GM21737 (cell line): Measurements from ENCODE around the gene RASGRF1.
A peak's percentile ranks its signal among the peaks of the same experiment; 100 is the strongest.

Experiments
- ATAC-seq: cut with Tn5 transposase; IDR thresholded peaks from one replicate; pipeline ENCODE4 v1.9.1; 2021; ENCODE audit warnings: mild to moderate bottlenecking, moderate library complexity; ENCODE audit not compliant: unreplicated experiment

RASGRF1 gene

GRCh38 chr15:78989701-78990240 is 100.8 kb downstream of the RASGRF1 start:
- no peak for ATAC-seq

DNA sequence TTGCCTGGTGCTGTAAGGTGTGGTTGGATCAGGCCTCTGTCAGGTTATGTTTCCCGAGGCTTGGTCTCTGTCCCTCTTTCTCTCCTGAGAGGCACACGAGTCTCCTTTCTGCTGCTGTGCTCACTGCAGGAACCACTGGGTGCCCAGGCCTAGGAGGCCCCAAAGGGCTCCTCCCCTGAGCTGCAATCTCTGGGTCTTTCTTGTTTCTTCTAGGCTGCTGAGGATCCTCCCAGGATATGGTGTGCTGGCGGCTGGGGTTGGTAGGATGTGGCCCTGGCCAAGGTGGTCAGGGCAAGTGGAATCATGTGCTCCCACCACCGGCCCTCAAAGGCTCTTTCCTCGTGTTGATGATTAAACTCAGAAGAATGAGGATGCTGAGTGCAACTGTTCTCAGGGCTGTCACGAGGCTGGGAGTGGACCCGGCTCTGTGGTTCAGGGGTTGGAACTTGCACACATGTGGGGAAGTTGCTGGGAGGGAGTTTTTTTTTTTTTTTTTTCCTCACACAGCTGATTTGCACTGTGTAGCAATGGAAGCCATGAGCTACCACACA is 102.1 kb downstream of the RASGRF1 start:
- ATAC-seq: peak; percentile 58

DNA sequence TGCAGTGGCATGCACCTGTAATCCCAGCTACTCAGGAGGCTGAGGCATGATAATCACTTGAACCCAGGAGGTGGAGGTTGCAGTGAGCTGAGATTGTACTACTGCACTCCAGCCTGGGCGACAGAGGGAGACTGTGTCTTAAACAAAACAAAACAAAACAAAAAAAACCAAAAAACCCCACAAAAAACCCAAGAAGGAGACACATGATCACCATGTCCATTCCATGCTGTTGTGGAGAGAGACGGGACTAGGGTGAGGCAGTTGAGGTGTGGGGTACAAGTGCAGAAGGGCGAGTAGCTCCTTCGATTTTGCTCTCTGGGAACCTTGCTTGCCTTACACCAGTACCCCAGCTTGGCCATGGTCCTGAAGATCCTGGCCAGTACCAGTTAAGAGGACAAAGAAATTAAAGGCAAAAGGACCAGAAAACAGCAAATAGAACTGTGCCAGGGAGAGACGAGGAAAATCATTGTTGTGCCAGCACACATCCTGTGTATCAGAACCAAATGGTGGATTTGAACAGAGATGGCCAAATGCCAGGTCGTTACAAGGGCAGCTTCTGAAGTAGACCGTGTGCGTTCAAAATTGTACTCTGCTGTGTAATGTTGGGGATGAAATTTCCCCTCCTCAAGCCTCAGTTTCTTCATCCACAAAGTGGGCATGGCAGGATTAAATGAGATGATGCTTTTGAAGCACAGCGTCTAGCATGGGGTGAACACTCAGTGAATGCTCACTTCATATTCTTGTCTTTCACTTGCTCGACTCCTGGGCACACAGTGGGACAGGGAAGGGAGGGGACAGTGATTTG is 102.8 kb downstream of the RASGRF1 start:
- ATAC-seq: no peak

- ATAC-seq: no peak
These were observed 104.6 kb downstream of the RASGRF1 start for GRCh38 chr15:78985859-78986475.

GRCh38 chr15:78984041-78984440 is 106.5 kb downstream of the RASGRF1 start:
- ATAC-seq: no peak

DNA sequence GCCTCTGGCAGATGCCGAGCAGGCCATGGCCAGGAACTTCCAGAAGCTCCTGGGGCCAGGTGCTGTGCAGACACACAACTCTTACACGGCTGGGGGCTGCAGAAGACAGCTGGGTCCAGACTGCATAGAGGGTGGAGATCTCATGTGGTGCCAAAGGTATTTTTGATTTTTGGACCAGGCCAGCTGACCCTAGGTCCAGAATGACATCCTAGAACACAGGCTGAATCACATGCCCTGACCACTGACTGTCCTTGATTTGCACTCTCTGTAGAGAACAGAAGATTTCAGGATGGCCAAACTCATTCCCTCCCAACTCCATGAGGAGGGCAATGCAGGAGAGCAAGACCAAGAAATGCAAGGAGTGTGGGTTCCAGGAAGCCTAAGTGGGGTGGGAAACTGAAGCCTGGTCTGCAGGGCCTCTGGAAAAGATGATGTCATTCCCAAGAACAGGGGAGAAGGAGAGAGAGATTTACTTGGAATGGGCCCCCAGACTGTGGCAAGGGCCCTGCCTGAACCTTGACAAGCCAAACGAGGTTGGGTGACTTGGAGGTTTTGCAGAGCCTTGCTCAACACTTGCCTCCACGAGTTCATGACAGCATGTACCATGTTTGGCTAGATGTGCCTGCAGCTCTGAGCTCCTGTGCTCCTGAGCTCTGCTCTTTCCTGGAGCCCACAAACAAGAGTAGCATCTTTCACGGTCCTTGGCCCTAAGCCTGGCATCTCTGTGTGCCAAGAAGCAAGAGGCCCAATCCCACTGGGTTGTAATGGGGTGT is 107.2 kb downstream of the RASGRF1 start:
- no peak for ATAC-seq

GRCh38 chr15:78982736-78983135 is 107.8 kb downstream of the RASGRF1 start:
- ATAC-seq: no peak

DNA sequence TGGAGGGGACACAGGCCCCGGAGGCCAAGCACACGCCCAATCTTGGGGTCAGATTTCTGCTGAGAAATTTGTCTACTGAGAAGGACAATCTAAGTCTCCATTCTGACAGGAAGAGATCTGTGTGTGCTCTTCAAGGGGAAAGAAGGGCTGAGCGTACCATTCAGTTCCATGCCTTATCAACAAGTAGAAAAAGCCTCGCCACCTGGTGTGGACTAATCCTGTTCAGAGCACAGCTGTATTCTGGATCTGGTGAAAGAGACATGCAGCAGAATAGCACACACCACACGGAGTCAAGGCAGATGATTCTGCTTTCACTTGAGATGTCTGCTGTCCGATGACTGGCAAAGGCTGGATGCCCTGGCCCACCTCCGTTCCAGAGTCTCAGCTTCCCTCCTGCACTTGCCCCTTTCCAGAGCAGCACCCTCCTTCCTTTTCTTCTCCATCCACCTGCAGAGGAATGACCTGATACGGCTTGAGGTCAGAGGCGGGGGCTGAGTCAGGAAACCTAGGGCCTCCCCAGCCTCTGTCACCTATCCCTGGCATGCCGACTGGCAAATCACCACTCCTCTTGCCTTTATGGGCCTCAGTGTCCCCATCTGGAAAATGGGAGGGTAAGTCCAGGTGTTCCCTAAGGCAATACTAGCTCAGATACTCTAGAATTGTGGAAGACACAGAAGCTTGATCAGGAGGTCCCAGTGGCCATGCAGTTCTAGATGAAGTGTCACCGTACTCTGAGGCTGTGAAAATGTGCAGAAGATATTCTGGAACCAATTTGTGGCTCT is 108.9 kb downstream of the RASGRF1 start:
- ATAC-seq: no peak

- ATAC-seq: no peak
These were observed 110.9 kb downstream of the RASGRF1 start for GRCh38 chr15:78979456-78980320.

- no peak for ATAC-seq
These were observed 111.9 kb downstream of the RASGRF1 start for GRCh38 chr15:78978601-78979179.

DNA sequence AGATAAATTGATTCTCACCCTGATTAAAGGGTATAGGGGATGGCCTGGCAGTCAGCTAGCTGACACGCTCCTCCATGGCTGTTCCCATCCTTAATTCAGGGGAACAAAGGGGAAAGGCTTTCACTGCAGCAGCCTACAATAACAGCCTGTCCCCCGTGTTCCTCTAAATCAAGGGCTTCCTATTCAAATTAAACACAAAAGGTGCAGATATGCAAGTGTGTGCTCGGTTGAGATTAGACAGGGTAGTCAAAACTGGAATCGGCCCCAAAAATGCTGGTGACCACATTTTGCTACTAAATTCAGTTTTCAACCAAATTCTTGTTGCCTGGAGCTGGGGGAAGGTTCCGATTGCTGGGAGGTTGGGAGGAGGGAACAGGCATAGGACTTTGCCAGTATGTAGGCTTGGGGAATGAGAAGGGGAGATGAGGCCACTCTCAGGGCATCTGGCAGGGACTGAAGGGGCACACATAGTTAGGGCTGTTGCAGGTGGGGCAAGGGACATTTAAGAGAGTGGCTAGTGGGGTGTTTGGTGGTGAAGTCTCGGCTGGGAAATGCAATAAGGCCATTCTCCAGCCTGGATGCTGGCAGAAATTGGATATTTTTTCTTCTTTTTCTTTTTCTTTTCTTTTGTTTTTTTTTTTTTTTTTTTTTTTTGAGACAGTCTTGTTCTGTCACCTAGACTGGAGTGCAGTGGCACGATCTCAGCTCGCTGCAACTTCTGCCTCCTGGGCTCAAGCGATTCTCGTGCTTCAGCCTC is 112.8 kb downstream of the RASGRF1 start:
- ATAC-seq: peak; percentile 19

GRCh38 chr15:78977091-78977571 is 113.4 kb downstream of the RASGRF1 start:
- ATAC-seq: peak; percentile 62

- ATAC-seq: no peak
These were observed 113.9 kb downstream of the RASGRF1 start for GRCh38 chr15:78976691-78977090.

DNA sequence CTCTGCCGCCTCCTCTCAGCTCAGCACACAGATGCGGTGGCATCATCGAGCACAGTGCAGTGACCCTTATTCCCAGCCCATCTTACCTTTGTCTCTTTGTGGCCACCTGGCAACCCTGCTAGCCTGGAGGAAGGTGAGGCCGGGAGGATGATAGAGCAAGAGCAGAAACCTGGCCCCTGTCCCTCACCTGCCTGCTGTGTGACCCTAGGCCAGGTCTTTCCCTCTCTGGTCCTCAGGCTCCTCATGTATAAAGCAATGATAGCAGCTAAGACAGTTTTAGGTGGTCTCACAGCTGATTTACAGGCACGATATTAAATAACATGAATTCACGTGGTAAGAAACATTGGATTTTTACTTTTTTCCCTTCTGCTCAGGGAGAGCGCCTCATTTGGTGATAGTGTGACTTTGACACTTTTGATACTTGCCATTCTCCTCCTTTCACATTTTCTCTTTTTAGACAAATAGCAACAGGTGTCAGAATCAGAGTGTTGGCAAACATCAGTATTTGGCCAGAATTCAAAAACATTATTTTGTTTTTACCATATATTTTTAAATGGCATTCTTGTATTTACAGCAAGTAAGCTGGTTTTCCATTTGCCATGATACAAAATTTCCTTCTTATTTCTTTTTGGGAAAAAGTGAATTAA is 116.2 kb downstream of the RASGRF1 start:
- ATAC-seq: no peak

DNA sequence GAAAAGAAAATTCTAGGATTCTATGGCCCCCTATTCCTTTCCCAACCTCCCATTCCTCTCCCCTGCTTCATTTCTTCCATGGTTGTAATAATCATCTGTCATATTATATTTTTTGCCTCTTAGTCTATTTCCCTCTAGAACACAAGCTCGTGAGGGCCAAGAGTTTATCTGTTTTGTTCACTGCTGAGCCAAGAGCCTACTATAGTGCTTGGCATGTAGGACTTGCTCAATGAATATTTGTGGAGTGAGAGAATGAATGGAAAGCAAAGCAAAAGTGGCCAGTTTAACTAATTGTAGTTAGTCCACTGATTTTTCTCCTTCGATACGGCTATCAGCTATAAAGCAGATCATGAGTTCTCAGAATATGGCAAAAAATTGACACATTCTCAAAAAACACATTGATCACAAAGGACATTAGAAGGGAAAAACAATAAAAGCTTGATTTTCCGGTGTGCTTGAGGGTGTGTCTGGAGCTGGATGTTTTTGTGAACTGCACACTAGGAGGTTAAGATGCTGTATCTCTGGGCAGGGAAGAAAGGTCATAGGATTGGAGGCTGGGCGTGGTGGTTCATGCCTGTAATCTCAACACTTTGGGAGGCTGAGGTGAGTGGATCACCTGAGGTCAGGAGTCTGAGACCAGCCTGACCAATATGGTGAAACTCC is 120.8 kb downstream of the RASGRF1 start:
- ATAC-seq: no peak

DNA sequence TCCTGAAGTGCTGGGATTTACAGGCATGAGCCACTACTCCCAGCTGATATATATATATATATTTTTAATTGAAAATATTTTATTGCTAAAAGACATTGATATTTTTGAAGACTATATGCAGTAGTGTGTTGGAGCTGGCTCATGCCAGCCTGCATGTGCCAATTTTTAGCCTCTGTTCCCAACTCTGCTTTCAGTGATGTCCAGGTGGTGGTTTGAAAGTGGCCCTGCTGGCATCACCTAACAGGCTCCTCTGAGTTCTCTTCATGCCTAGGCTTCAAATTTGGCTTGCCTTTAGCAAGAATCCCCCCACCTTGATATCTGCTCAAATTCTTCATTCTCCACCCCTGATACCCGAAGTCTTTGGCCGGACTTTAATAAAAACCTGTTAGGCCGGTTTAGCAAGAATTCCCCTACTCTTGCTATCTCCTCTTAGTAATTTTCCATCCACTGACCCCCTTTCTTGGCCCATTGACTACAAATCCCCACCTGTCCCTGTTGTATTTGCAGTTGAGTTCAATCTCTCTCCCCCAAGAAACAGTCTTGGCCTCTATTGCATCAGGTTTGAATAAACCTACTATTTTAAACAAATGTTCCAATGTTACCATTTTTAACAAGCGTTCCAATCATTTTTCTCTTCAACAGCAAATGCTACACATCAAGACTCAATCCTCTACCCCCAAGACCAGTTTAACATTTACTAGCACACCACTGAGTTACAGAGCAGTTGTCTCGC is 121.9 kb downstream of the RASGRF1 start:
- no peak for ATAC-seq

DNA sequence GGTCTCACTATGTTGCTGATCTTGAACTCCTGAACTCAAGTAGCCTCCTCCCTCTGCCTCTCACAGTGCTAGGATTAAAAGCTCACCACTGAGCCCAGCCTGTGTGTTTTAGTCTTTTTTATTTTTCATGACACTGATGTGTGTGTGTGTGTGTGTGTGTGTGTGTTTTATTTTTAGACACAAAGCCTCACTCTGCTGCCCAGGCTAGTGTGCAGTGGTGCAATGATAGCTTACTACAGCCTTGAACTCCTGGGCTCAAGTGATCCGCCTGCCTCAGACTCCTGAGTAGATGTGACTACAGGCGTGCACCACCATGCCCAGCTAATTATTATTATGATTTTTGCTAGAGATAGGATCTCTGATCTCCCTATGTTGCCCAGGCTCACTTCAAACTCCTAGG is 122.5 kb downstream of the RASGRF1 start:
- ATAC-seq: no peak
